Smooth muscle cell (in vitro differentiated cells): ENCODE results near the gene CHRNB1. TPM values are rescaled to one million over a fixed set of nuclear protein-coding genes. Genes with fewer than 3 reads are reported as not detected.

Source experiments
- DNase-seq: peaks from one replicate; lab custom pipeline; 2025; ENCODE audit not compliant: unreplicated experiment; lab: John Stamatoyannopoulos, UW
- H2AFZ ChIP-seq: fragments of 200-600 bp; sonication (generic); 2 replicates; pipeline ENCODE4 v1.6.0; 2016; ENCODE audit warnings: antibody characterized with exemption, low read depth, mild to moderate bottlenecking
- H3F3A ChIP-seq: fragments of 200-600 bp; sonication (generic); 2 replicates; pipeline ENCODE4 v1.6.0; 2017; ENCODE audit warnings: antibody characterized with exemption, low read depth
- H3K27ac ChIP-seq: fragments of 200-600 bp; sonication (generic); 2 replicates; pipeline ENCODE4 v1.5.1; 2016; ENCODE audit warnings: low read depth, mild to moderate bottlenecking
- H3K27me3 ChIP-seq: fragments of 200-600 bp; sonication (generic); 2 replicates; pipeline ENCODE4 v1.6.1; 2016; ENCODE audit warnings: low read depth, mild to moderate bottlenecking
- H3K36me3 ChIP-seq: fragments of 200-600 bp; sonication (generic); 2 replicates; pipeline ENCODE4 v1.5.1; 2016; ENCODE audit warnings: low read depth
- H3K4me1 ChIP-seq: fragments of 200-600 bp; sonication (generic); 2 replicates; pipeline ENCODE4 v1.5.1; 2016; ENCODE audit warnings: low read depth
- H3K4me2 ChIP-seq: fragments of 200-600 bp; sonication (generic); 2 replicates; pipeline ENCODE4 v1.6.0; 2016; ENCODE audit warnings: mild to moderate bottlenecking
- H3K4me3 ChIP-seq: fragments of 200-600 bp; sonication (generic); 2 replicates; pipeline ENCODE4 v1.5.1; 2016; ENCODE audit warnings: mild to moderate bottlenecking
- H3K79me2 ChIP-seq: fragments of 200-600 bp; sonication (generic); 2 replicates; pipeline ENCODE4 v1.6.0; 2016; ENCODE audit warnings: low read depth, mild to moderate bottlenecking
- H3K9ac ChIP-seq: fragments of 200-600 bp; sonication (generic); 2 replicates; pipeline ENCODE4 v1.6.0; 2016; ENCODE audit warnings: low read depth
- H3K9me3 ChIP-seq: fragments of 200-600 bp; sonication (generic); replicated peaks from 2 replicates; pipeline ENCODE4 v1.5.1; 2016; ENCODE audit warnings: low read depth
- H4K20me1 ChIP-seq: fragments of 200-600 bp; sonication (generic); 2 replicates; pipeline ENCODE4 v1.6.0; 2016; ENCODE audit warnings: low read depth
- WGBS: methylation state at CpG from one replicate; pipeline ENCODE4 v1.1.7; 2016; ENCODE audit warnings: low lambda C conversion rate; 5-methylcytosine and 5-hydroxymethylcytosine counted together
- polyA plus RNA-seq: library from polyadenylated mRNA; unstranded; fragments of >200 nt; fragmentation: Nextera tagmentation; extraction: Ambion mirVana; gene quantifications from 2 replicates; pipeline ENCODE4 v1.2.1, GENCODE V29; 2016
- total RNA-seq: library from RNA; depleted of rRNA; stranded (reverse); fragments of >200 nt; gene quantifications from 2 replicates; pipeline ENCODE4 v1.2.3, GENCODE V29; 2014
- TF ChIP-seq, protein P1 (sequence below): fragments of 200-600 bp; sonication (generic); IDR thresholded peaks from 2 replicates; pipeline ENCODE4 v1.5.1; 2017; ENCODE audit warnings: borderline replicate concordance, mild to moderate bottlenecking, antibody characterized with exemption; ENCODE audit not compliant: insufficient read depth, poor library complexity, severe bottlenecking

The CHRNB1 gene
- total and polyA plus RNA-seq, 2 experiments from 2014 or later = 12.2 to 19.0 TPM

DNA sequence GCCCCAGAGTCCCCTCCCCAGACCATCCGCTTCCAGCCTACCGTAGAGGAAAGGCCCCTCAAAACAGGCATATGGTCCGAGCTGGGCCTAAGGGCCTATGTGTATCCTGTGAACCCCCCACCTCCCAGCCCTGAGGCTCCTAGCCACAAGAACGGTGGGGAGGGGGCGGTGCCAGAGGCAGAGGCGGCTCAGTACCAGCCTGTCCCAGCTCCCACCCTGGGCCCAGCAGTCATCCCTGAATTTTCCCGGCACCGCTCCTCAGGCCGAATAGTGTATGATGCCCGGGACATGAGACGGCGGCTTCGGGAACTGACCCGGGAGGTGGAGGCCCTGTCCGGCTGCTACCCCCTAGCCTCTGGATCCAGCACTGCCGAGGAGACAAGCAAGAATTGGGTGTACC lies 23.7 kb upstream of the CHRNB1 start:
- no peaks in the 10 kb centered on the region for H3F3A ChIP-seq
- WGBS = 91% methylated on average over 16 of the region's 16 CpGs
- H2AFZ ChIP-seq = no peak overlapping the region
- no peaks in the 10 kb centered on the region for H3K4me1 ChIP-seq
- H3K4me2 ChIP-seq = no peak overlapping the region
- no peaks in the 10 kb centered on the region for H3K36me3 ChIP-seq
- no peaks in the 10 kb centered on the region for H3K79me2 ChIP-seq
- H3K9me3 ChIP-seq = no peaks in the 10 kb centered on the region
- DNase-seq = no peak
- H3K27ac ChIP-seq = no peak overlapping the region
- no peaks in the 10 kb centered on the region for H3K27me3 ChIP-seq
- H4K20me1 ChIP-seq = peaks cover 5% of the 10 kb centered on the region
- TF ChIP-seq, protein P1, sequence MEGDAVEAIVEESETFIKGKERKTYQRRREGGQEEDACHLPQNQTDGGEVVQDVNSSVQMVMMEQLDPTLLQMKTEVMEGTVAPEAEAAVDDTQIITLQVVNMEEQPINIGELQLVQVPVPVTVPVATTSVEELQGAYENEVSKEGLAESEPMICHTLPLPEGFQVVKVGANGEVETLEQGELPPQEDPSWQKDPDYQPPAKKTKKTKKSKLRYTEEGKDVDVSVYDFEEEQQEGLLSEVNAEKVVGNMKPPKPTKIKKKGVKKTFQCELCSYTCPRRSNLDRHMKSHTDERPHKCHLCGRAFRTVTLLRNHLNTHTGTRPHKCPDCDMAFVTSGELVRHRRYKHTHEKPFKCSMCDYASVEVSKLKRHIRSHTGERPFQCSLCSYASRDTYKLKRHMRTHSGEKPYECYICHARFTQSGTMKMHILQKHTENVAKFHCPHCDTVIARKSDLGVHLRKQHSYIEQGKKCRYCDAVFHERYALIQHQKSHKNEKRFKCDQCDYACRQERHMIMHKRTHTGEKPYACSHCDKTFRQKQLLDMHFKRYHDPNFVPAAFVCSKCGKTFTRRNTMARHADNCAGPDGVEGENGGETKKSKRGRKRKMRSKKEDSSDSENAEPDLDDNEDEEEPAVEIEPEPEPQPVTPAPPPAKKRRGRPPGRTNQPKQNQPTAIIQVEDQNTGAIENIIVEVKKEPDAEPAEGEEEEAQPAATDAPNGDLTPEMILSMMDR = no peak
- no peak overlapping the region for H3K9ac ChIP-seq
- no peak overlapping the region for H3K4me3 ChIP-seq

DNA sequence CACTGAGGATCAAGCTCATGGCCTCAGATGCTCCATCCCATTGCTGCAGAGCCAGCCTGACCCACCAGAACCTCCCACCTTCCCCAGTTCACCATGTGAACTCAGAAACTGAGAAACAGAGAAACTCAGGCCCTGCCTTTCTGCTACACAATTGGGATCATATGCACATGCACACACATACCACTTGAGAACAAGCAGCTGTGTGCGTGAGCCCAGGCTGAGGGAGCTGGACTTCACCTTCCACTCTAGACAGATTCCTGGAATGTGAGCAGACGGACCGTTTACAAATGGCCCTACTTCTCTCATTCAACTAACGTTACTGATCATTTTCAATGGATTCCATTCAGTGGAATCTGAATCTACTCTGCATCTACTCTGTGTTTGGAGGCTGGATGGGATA lies 21.2 kb upstream of the CHRNB1 start:
- TF ChIP-seq, protein P1 = no peak
- no peak overlapping the region for H3K4me2 ChIP-seq
- no peaks in the 10 kb centered on the region for H3F3A ChIP-seq
- H3K4me3 ChIP-seq = no peak overlapping the region
- no peak overlapping the region for H2AFZ ChIP-seq
- no peaks in the 10 kb centered on the region for H3K36me3 ChIP-seq
- H3K4me1 ChIP-seq = no peaks in the 10 kb centered on the region
- 95% methylated on average over 4 of the region's 4 CpGs for WGBS
- no peak overlapping the region for H3K27ac ChIP-seq
- no peaks in the 10 kb centered on the region for H4K20me1 ChIP-seq
- no peaks in the 10 kb centered on the region for H3K27me3 ChIP-seq
- H3K79me2 ChIP-seq = no peaks in the 10 kb centered on the region
- no peak overlapping the region for H3K9ac ChIP-seq
- DNase-seq = no peak
- no peaks in the 10 kb centered on the region for H3K9me3 ChIP-seq

DNA sequence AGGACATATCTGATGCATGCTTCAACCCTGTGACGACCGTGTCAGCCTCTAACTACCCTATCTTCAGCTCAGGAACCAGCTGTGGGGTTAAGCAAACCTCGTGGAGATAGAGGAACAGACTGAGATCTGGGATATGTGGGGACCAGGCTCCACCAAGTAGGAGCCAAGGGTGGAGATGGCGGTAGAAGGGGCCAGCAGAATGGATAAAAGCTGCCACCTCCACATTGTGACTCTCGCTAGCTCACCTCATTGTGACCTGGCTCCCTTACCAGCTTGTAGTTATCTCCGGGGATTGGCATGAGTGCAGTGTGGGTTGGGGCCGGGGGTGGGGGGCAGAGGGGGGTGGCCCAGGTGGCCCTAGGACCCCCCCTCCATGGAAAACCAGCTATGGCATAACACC lies 19.5 kb upstream of the CHRNB1 start, which contains the start of gene SPEM2:
Gene SPEM2, plus strand, starts transcription at position 301 of the 400 bp plus-strand sequence. Its CDS starts 73 bp downstream, at position 374.
- H3K4me2 ChIP-seq = no peak within 1 kb of the TSS
- H3K27me3 ChIP-seq = no peaks in the 10 kb centered on the region
- H3K4me3 ChIP-seq = no peak within 1 kb of the TSS
- no peaks in the 10 kb centered on the region for H3F3A ChIP-seq
- H4K20me1 ChIP-seq = no peaks in the 10 kb centered on the region
- H2AFZ ChIP-seq = no peak within 1 kb of the TSS
- no peak within 1 kb of the TSS for H3K9ac ChIP-seq
- H3K4me1 ChIP-seq = no peaks in the 10 kb centered on the region
- no peak within 1 kb of the TSS for H3K27ac ChIP-seq
- DNase-seq = no peak
- TF ChIP-seq, protein P1 = no peak
- no peaks in the 10 kb centered on the region for H3K36me3 ChIP-seq
- H3K79me2 ChIP-seq = no peaks in the 10 kb centered on the region
- H3K9me3 ChIP-seq = no peaks in the 10 kb centered on the region
- WGBS = 95% methylated on average over 7 of the region's 7 CpGs

DNA sequence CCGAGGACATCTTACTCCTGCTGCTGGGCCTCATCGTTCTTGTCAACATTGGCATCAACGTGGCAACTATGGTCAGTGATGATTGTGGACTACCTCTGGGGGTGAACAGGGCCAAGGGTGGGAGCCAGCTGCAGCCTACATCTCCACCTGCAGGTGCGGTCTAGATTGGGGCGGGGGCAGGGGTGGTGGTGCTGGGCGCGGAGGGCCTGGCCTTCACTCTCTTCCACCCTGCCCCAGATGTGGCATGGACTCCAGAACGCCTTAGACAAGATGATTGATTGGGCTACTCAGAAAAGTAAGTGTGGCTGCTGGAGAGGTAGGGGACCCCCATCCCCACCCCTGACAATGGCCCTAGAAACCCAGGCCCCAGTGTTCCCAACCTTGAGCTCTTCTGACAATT lies 19.1 kb upstream of the CHRNB1 start:
- no peaks in the 10 kb centered on the region for H3K9me3 ChIP-seq
- WGBS = 88% methylated on average over 8 of the region's 8 CpGs

More for the DNA sequence above, 19.1 kb upstream of the CHRNB1 start:
- Histone ChIP-seq H3K36me3 (no peaks in the 10 kb centered on the region), H3K27me3 (no peaks in the 10 kb centered on the region), H3K4me2 (no peak overlapping the region), H3K4me3 (no peak overlapping the region), H4K20me1 (no peaks in the 10 kb centered on the region), H3K27ac (no peak overlapping the region), H3F3A (no peaks in the 10 kb centered on the region), H2AFZ (no peak overlapping the region), H3K9ac (no peak overlapping the region), H3K4me1 (no peaks in the 10 kb centered on the region), H3K79me2 (no peaks in the 10 kb centered on the region)
- DNase-seq = no peak
- TF ChIP-seq, protein P1 = no peak
